CD1c-positive myeloid dendritic cell (primary cell): ENCODE data around the gene TMPRSS11F.
"Not testable (repeated sequence)": the region's sequence is repeated elsewhere in the genome, so short reads cannot be mapped to it uniquely, and the experiment has no call there.

ENCODE experiments used
- DNase-seq: peaks from one replicate; pipeline ENCODE4 v3.0.0-alpha.2; 2016; ENCODE audit errors: extremely low spot score

The TMPRSS11F gene

DNA sequence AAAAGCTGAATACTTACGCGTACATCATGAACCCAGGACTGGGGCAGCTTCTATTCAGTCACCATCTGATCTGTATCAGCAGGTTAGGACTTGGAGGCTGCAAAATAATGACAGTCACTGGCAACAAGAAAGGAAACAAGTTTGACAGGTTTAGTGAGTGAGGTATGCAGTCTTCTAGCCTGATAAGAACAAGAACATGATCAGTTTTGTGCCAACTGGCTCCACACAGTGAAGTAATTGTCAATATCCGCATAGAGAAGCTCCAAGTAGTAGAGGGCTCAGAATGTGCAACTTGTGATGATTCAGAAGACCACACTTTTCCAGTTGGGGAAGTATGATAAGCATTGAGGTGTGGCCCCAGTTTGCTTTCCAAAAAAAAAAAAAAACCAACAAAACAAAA lies at the start of gene TMPRSS11F:
Gene TMPRSS11F, minus strand, starts transcription at position 77 of the 400 bp plus-strand sequence. Its CDS starts 49 bp downstream, at position 28.
- no peak for DNase-seq

DNA sequence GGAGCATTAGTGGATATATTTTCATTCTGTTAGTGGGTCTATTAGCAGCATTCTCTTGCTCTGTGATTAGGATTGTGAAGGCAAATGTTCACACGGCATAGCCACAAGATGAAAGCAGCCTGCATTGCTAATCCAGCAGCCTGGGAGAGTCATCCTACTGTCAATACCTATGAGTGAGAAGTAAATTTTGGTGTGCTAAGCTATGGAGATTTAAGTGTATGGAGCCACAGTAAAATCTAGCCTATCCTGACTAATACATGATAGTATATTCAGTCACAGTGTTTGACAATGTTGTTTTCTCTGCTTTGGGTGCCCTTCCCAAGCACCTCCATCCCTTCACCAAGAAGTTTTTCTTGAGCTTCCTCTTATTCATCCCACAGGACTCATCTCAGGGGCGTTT lies 47.2 kb upstream of the TMPRSS11F start:
- DNase-seq = no peak

DNA sequence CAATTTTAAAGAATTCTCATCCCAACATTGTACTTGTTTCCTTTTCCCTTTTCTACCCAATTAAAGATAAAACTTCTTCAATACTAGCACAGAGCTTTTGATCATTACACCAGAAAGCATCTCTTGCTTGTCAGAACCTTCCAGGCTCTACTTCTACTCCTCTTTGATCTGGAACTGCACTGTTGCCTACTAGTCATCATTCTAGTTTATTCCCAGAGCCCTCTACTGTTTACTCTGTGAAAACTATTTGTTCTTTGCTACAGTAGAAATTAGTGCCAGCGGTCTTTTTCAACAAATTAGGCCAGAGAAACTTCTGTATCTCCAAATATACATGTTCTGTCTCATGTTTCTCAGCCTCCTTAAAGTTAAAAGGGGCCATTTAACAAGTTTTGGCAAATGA lies 46.8 kb upstream of the TMPRSS11F start:
- DNase-seq = no peak

- peak; percentile 49 for DNase-seq
These were observed 46.0 kb upstream of the TMPRSS11F start for GRCh38 chr4:68175562-68176155.

- DNase-seq = not testable (repeated sequence)
These were observed 44.7 kb upstream of the TMPRSS11F start for GRCh38 chr4:68174389-68174788.

DNA sequence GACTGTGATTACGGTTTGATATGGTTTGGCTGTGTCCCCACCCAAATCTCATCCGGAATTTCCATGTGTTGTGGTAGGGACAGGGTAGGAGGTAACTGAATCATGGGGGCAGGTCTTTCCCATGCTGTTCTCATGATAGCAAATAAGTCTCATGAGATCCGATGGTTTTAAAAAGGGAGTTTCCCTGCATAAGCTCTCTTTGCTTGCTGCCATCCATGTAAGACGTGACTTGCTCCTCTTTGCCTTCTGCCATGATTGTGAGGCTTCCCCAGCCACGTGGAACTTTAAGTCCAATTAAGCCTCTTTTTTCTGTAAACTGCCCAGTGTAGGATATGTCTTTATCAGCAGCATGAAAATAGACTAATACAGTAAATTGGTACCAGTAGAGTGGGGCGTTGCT lies 42.5 kb upstream of the TMPRSS11F start:
- DNase-seq = not testable (repeated sequence)

DNA sequence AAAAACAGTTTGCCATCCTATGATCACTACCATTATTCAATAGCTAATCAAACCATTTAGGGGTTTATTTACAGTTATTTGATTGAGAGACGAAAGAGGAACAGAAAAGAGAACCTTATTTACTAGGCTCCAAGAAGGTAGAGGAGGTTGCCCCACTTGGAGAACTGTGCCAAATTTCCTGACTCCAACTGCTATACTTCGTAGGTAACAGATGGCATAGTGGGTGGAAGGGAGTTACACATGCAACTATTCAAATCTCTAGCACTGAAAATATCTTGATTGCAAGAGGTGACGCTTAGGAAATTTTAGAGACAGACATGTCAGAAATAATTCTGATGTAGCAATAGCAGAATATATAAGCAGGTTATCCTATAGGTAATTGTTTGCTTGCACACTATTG lies 38.0 kb upstream of the TMPRSS11F start:
- DNase-seq = no peak

- no peak for DNase-seq
These were observed 37.5 kb upstream of the TMPRSS11F start for GRCh38 chr4:68167166-68167565.

GRCh38 chr4:68163754-68164153 lies 34.1 kb upstream of the TMPRSS11F start:
- no peak for DNase-seq

DNA sequence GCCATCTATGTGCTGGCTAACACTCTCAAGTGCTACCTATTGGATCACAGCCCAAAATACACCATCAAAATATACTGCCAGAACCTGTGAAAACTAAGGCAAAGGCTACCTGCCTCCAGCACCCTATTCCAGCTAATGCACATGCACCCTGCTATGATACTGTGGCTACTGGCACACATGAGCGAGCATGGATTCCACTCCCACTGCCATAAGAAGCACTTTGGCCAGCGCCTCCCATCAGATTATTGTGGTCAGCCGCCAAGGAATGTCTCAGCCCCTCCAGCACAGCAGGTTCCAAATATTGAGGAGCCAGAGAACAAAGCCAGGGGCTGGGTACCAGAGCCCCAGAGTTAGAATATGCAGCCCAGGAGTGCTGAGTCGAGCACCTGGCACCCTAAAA lies 32.5 kb upstream of the TMPRSS11F start:
- DNase-seq = no peak

DNA sequence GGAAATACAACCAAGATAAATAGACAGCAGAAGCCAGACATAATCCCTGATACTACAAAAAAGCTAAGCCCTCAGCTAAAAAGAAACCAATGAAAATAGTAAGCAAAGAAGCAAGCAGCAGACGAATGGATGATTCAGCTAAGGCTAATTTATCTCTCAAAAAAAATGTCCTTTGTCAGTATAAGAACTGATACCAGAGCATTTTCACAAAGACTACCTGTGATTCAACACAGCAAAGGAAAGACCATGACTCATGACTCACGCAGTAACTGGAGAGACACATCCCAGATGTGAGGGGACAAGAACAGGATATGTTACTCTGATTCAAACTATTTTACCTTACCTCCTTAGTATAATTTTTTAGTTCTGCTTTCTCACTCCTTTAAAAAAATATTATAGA lies 22.7 kb upstream of the TMPRSS11F start:
- DNase-seq = no peak

- DNase-seq = no peak
These were observed 19.4 kb upstream of the TMPRSS11F start for GRCh38 chr4:68148800-68149685.

DNA sequence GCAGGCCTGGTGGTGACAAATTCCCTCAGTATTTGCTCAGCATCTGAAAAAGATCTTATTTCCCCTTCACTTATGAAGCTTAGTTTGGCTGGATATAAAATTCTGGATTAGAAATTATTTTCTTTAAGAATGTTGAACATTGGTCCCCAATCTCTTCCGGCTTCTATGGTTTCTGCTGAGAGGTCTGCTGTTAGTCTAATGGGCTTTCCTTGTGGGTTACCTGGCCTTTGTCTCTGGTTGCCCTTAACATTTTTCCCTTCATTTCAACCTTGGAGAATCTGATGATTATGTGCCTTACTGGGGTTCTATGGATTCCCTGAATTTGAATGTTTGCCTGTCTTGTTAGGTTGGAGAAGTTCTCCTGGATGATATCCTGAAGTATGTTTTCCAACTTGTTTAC lies 17.4 kb upstream of the TMPRSS11F start:
- no peak for DNase-seq

GRCh38 chr4:68145261-68145660 lies 15.6 kb upstream of the TMPRSS11F start:
- no peak for DNase-seq

DNA sequence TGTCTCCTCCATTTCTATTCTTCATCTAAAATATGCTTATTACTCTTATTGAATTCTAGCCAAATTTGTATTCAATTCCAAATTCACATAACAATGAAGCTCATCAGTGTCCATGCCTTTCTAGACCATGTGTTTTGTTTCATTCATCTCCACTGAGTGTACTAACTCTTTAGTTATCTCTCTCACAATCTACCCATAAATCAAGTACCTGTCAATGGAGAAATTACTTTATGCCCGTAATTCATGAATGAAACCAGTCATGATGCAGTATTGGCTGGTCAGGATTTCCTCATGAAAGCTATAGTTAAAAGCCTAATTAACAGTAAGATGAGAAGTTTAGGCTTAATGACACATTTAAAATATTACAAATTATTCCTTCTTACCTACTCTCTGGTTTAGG lies 12.2 kb upstream of the TMPRSS11F start:
- DNase-seq = no peak

DNA sequence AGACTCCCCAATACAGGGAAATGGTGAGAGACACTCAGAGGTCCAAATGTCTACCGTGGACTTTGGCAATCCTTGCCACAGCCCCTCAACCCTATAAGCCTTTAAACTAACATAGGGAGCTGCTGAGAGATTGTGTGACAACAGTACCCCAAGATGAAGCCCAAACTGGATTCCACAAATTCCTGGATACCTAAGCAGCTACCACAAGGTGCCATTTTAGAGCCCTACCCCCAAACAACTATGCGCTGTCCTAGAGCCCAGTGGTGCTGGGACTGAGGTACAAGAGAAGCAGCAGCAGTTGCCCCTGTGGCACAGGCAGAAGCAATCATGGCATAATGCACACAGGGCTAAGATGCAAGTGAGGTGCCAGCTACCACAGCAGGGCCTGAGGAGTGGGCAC lies 2.7 kb upstream of the TMPRSS11F start:
- no peak for DNase-seq

DNA sequence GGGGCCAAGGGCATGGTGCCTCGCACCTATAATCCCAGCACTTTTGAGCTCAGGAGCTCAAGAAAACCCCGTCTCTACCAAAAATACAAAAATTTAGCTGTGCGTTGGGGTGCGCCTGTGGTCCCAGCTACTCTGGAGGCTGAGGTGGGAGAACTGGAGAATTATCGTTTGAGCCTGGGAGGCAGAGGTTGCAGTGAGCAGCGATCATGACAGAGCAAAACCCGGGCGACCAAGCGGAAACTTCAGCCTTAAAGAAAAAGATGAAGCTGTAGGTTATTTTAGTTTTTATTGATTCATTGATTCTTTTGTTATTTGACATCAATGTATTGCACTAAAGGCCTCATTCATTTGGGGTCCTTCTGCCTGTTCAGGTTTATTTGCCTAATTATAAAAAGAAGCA lies 5.4 kb downstream of the TMPRSS11F start:
- no peak for DNase-seq

DNA sequence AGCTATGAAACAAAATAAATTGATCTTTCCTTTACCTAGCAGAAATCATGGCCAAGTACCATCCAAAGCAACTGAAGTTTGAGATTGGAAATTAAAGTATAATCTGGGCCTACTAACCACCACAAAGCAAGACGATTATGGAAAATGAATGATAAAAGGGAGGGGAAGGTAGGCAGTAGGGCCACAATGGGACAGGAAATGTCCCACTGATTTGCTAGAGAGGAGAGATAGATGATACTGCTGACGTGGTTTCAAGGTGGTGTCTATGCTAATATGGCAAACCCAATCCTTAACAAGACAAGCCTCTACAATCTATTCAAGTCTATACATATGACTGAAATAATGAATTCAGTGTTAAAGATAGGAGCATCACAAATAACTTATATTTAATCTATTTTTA lies 6.1 kb downstream of the TMPRSS11F start:
- no peak for DNase-seq

GRCh38 chr4:68119921-68120320 lies 9.7 kb downstream of the TMPRSS11F start:
- no peak for DNase-seq

GRCh38 chr4:68110441-68110840 lies 19.2 kb downstream of the TMPRSS11F start:
- no peak for DNase-seq

- DNase-seq = no peak
These were observed 19.8 kb downstream of the TMPRSS11F start for GRCh38 chr4:68109868-68110267.

- no peak for DNase-seq
These were observed 46.9 kb downstream of the TMPRSS11F start for GRCh38 chr4:68082758-68083157.

GRCh38 chr4:68079928-68080327 lies 49.7 kb downstream of the TMPRSS11F start:
- DNase-seq = no peak
